ENCODE measurements around the gene DISP2. TPM values are rescaled to one million over a fixed set of nuclear protein-coding genes. Genes with fewer than 3 reads are reported as not detected.
A peak's percentile ranks its signal among the peaks of the same experiment; 100 is the strongest.

Gene DISP2
- total RNA-seq, 1 experiment from 2014 or later: 0.62 TPM

DNA sequence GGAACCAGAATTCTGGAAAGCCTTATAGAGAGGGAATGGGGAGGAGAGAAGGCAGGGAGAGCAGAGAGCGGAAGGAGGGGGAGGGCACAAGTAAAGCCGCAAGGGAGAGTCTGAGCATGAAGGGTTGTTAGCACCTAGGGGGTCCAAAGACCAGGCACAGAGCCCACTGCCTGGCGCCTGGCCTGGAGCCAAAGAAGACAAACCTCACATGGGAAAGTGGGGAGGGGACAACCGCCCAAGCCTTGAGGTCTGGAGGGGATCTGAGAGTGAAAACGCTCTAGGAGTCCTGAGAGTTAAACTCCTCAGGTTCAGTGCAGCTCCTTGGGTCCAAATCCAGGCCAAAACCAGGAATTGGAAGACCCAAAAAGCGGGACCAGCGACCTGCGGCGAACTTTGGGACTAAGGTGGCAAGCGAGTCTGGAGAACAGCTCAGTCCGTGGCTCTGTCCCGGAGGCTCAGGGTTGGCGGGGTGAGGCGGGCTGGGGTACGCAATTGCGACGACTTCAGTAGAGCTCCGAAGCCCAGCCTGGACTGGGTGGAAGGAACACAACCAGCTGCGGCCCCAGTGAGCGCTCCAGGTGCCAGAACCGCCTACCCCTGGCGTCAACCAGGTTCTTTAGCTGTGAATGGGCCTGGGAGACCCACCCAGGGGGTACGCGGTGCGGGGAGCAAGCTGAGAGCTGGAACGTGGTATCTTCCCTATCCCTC, 35.3 kb upstream of the DISP2 start:
- BruUV-seq (replicated peaks): no TSS peak
- ChIA-PET POLR2A (ENCODE audit: low non-redundant PET) (interaction anchor here (0.8 kb wide), 1 partner anchor 42 kb away, joined by 4 read pairs; no protein-coding TSS in a partner anchor), CTCF (interaction anchor here (0.5 to 1.7 kb wide), 7 partner anchors 13 to 423 kb away, joined by 3 to 14 read pairs (median 4); partner anchors contain the start of gene CCDC9B)
- Histone ChIP-seq H3K4me1 (ENCODE audit: insufficient read depth, low read length, poor library complexity, severe bottlenecking) (peaks cover 45% of the 10 kb centered on the region), H3K4me3 (ENCODE audit: low read depth, low read length, poor library complexity, severe bottlenecking) (peak overlapping the region; percentile 60), H3K9me3 (ENCODE audit: low read depth, low read length, poor library complexity, severe bottlenecking) (no peaks in the 10 kb centered on the region), H3K27me3 (replicated peaks; ENCODE audit: insufficient read depth, low read depth, low read length, poor library complexity) (no peaks in the 10 kb centered on the region), H3K36me3 (ENCODE audit: insufficient read depth, low read length, poor library complexity, severe bottlenecking) (no peaks in the 10 kb centered on the region), H3K27ac (ENCODE audit: low read depth, low read length, poor library complexity, severe bottlenecking) (no peak overlapping the region)
- peak; percentile 67 for DNase-seq (ENCODE audit: low spot score)
- TF ChIP-seq, protein P1, sequence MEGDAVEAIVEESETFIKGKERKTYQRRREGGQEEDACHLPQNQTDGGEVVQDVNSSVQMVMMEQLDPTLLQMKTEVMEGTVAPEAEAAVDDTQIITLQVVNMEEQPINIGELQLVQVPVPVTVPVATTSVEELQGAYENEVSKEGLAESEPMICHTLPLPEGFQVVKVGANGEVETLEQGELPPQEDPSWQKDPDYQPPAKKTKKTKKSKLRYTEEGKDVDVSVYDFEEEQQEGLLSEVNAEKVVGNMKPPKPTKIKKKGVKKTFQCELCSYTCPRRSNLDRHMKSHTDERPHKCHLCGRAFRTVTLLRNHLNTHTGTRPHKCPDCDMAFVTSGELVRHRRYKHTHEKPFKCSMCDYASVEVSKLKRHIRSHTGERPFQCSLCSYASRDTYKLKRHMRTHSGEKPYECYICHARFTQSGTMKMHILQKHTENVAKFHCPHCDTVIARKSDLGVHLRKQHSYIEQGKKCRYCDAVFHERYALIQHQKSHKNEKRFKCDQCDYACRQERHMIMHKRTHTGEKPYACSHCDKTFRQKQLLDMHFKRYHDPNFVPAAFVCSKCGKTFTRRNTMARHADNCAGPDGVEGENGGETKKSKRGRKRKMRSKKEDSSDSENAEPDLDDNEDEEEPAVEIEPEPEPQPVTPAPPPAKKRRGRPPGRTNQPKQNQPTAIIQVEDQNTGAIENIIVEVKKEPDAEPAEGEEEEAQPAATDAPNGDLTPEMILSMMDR (conservative IDR thresholded peaks at IDR 0.05; ENCODE audit: low read depth, low read length): no peak
- TF ChIP-seq EZH2 (IDR thresholded peaks at IDR 0.05; ENCODE audit: borderline replicate concordance, low read depth, low read length, poor library complexity, severe bottlenecking): no peak
- intact Hi-C loops (cut with micrococcal nuclease; ENCODE audit: unreplicated experiment): no loop called here

DNA sequence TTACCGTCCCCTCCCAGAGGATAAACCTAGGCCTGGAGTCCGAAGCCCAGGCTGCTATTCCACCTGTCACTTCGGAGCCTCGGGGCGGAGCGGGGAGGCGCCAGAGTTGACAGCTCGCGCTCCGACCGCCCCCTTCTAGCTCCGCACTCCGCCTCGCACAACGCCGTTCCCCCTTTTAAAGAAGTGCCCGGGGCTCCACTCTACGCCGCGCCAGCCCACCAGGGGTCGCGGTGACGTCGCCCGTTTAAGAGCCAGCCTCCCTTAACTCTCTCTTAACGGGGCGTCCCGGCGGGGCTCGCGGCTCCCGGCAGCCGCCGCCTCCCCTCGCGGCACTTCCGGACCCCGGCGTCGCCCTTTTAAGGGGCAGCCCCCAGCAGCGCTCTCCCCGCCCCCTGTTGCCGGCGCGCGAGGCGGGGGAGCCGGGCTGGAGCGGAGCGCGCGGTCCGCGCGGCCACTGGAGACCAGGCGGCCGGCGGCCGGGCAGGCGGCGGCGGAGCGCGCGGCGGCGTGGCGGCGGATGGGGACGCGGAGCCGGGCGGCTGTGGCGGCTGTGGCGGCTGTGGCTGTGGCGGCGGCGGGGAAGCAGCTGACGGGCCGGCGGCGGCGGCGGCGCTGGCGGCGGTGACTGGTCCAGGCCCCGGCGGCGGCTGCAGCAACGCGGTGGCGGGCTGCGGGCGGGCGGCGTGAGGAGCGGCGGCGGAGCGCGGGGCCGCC, 34.6 kb upstream of the DISP2 start, which contains the start of gene INAFM2:
Gene INAFM2, plus strand, starts transcription at position 454 of the 714 bp plus-strand sequence. CDS start 364 bp downstream, outside the sequence.
- CTCF ChIA-PET: interaction anchor here (0.5 to 1.7 kb wide), 7 partner anchors 12 to 423 kb away, joined by 3 to 14 read pairs (median 4); partner anchors contain the start of gene CCDC9B
- POLR2A ChIA-PET (ENCODE audit: low non-redundant PET): interaction anchor here (0.8 kb wide), 1 partner anchor 41 kb away, joined by 4 read pairs; no protein-coding TSS in a partner anchor
- intact Hi-C loops (cut with micrococcal nuclease; ENCODE audit: unreplicated experiment): no loop called here
- Histone ChIP-seq H3K4me1 (ENCODE audit: insufficient read depth, low read length, poor library complexity, severe bottlenecking) (peaks cover 47% of the 10 kb centered on the region), H3K4me3 (ENCODE audit: low read depth, low read length, poor library complexity, severe bottlenecking) (peak within 1 kb of the TSS; percentile 60), H3K9me3 (ENCODE audit: low read depth, low read length, poor library complexity, severe bottlenecking) (no peaks in the 10 kb centered on the region), H3K27ac (ENCODE audit: low read depth, low read length, poor library complexity, severe bottlenecking) (peak within 1 kb of the TSS; percentile 41), H3K27me3 (replicated peaks; ENCODE audit: insufficient read depth, low read depth, low read length, poor library complexity) (no peaks in the 10 kb centered on the region), H3K36me3 (ENCODE audit: insufficient read depth, low read length, poor library complexity, severe bottlenecking) (no peaks in the 10 kb centered on the region)
- peak; percentile 98 for DNase-seq (ENCODE audit: low spot score)
- no peak for TF ChIP-seq EZH2 (IDR thresholded peaks at IDR 0.05; ENCODE audit: borderline replicate concordance, low read depth, low read length, poor library complexity, severe bottlenecking)
- TF ChIP-seq, protein P1 (conservative IDR thresholded peaks at IDR 0.05; ENCODE audit: low read depth, low read length): peak; percentile 54
- BruUV-seq (replicated peaks): no TSS peak

DNA sequence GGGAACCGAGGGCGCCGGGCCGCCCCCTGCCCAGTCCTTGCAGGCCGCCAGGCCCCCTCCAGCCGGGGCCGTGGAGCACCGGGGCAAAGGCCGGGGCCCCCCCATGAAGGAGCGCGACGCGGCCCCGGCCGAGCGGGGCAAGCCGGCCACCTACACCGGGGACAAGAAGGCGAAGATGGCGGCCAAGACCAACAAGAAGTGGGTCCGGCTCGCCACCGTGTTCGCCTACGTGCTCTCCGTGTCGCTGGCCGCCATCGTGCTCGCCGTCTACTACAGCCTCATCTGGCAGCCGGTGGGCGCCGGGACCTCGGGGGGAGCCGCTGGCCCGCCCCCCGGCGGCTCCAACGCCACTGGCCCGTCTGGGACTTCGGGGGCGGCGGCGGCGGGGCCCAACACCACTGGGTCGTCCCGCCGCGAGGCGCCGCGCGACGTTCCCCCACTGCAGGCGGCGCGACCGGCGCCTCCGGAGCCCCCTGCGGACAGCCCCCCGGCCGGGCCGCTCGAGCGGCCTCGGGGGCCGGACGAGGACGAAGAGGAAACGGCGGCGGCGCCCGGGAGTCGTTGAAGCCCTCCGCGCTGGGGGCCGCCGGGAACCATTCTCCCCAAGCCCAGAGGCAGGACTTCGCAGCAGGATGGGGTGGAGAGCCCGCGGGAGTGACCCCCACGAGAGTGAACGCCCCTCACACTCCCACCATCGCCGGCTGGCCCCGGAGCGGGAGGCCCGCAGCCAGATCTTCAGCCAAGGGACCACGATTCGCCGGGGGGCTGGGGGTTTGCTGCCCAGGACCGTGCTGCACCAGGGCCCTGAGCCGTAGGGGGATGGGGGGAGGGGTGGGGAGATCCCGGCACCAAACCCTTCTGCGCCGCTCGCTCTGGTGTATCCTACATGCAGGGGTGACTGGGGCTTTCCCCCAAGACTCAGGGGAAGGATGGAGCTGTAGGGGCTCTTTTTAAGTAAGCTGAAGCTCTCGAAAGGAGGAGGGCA, 33.8 kb upstream of the DISP2 start:
- BruUV-seq (replicated peaks): no TSS peak
- peak overlapping the region; percentile 41 for H3K27ac ChIP-seq (ENCODE audit: low read depth, low read length, poor library complexity, severe bottlenecking)

More for the DNA sequence above, 33.8 kb upstream of the DISP2 start:
- Histone ChIP-seq H3K4me3 (ENCODE audit: low read depth, low read length, poor library complexity, severe bottlenecking) (peak overlapping the region; percentile 60), H3K27me3 (replicated peaks; ENCODE audit: insufficient read depth, low read depth, low read length, poor library complexity) (no peaks in the 10 kb centered on the region), H3K36me3 (ENCODE audit: insufficient read depth, low read length, poor library complexity, severe bottlenecking) (no peaks in the 10 kb centered on the region), H3K9me3 (ENCODE audit: low read depth, low read length, poor library complexity, severe bottlenecking) (no peaks in the 10 kb centered on the region), H3K4me1 (ENCODE audit: insufficient read depth, low read length, poor library complexity, severe bottlenecking) (peaks cover 47% of the 10 kb centered on the region)
- ChIA-PET CTCF (interaction anchor here (0.6 to 1.2 kb wide), 3 partner anchors 16 to 158 kb away, joined by 4 to 7 read pairs (median 4); partner anchors contain the start of gene CCDC9B), POLR2A (ENCODE audit: low non-redundant PET) (no interaction called here)
- DNase-seq (ENCODE audit: low spot score): no peak
- TF ChIP-seq, protein P1 (conservative IDR thresholded peaks at IDR 0.05; ENCODE audit: low read depth, low read length): no peak
- TF ChIP-seq EZH2 (IDR thresholded peaks at IDR 0.05; ENCODE audit: borderline replicate concordance, low read depth, low read length, poor library complexity, severe bottlenecking): no peak
- intact Hi-C loops (cut with micrococcal nuclease; ENCODE audit: unreplicated experiment): no loop called here

Measured in A673 (cell line).